Parietal lobe (tissue), 1 donor: ENCODE data around the gene DDX60. TPM values are rescaled to one million over a fixed set of nuclear protein-coding genes. Genes with fewer than 3 reads are reported as not detected.

ENCODE experiments used
- total RNA-seq: library from RNA; depleted of rRNA; stranded (reverse); fragments of >200 nt; gene quantifications from one replicate; pipeline ENCODE4 v1.2.3, GENCODE V29; 2014

The DDX60 gene
- 6.6 TPM for total RNA-seq

GRCh38 chr4:168318266-168318895, at the start of gene DDX60:
DDX60 (minus strand) TSS chr4:168318752; CDS start chr4:168311259, 7,493 bp downstream.

Other genes with a start within 250 kb of the DDX60 start
- not detected for gene ANXA10, start 226.2 kb downstream of the DDX60 start, total RNA-seq
- gene DDX60L, start 161.7 kb upstream of the DDX60 start, total RNA-seq, result 4.7 TPM
- gene PALLD, start 178.3 kb upstream of the DDX60 start, total RNA-seq, result 55.4 TPM